SK-N-SH treated with all-trans-retinoic acid at 6 μM for 48 hours (cell line): ENCODE measurements around the gene CUL2.
"Not testable (repeated sequence)": the region's sequence is repeated elsewhere in the genome, so short reads cannot be mapped to it uniquely, and the experiment has no call there.

ENCODE experiments used
- ATAC-seq: fragments of 200-7000 bp; cut with Tn5 transposase; 3 replicates; pipeline ENCODE4 v1.9.1; 2020; ENCODE audit warnings: mild to moderate bottlenecking, moderate library complexity
- ARNTL ChIP-seq: fragments of 450-650 bp; formaldehyde crosslinking; IDR thresholded peaks from 2 replicates; pipeline ENCODE4 v1.5.0; 2020; ENCODE audit warnings: low read depth, mild to moderate bottlenecking, moderate library complexity, borderline replicate concordance
- BACH2 ChIP-seq: fragments of 250-450 bp; sonication (Bioruptor Pico); IDR thresholded peaks from 2 replicates; pipeline ENCODE4 v1.9.0; 2021; ENCODE audit warnings: mild to moderate bottlenecking, borderline replicate concordance
- CREB5 ChIP-seq: fragments of 250-450 bp; sonication (Bioruptor Pico); IDR thresholded peaks from 2 replicates; pipeline ENCODE4 v1.5.1; 2020; ENCODE audit warnings: low read depth, mild to moderate bottlenecking, moderate library complexity
- CSDC2 ChIP-seq: fragments of 250-450 bp; sonication (Bioruptor Pico); IDR thresholded peaks from 2 replicates; pipeline ENCODE4 v1.5.0; 2020; ENCODE audit warnings: mild to moderate bottlenecking, moderate library complexity
- ESRRG ChIP-seq: fragments of 250-450 bp; sonication (Bioruptor Pico); IDR thresholded peaks from 2 replicates; pipeline ENCODE4 v1.6.1; 2021; ENCODE audit warnings: mild to moderate bottlenecking
- GLIS3 ChIP-seq: fragments of 250-450 bp; sonication (Bioruptor Pico); IDR thresholded peaks from 2 replicates; pipeline ENCODE4 v1.5.0; 2020; ENCODE audit warnings: mild to moderate bottlenecking, moderate library complexity
- ISL1 ChIP-seq: fragments of 250-450 bp; sonication (Bioruptor Pico); IDR thresholded peaks from 2 replicates; pipeline ENCODE4 v2.1.2; 2022; ENCODE audit warnings: mild to moderate bottlenecking, moderate library complexity
- OSR1 ChIP-seq: fragments of 250-450 bp; sonication (Bioruptor Pico); IDR thresholded peaks from 2 replicates; pipeline ENCODE4 v1.8.0; 2022; ENCODE audit warnings: moderate library complexity, mild to moderate bottlenecking, inconsistent platforms
- PPARA ChIP-seq: fragments of 250-450 bp; sonication (Bioruptor Pico); IDR thresholded peaks from 2 replicates; pipeline ENCODE4 v1.5.0; 2020; ENCODE audit warnings: mild to moderate bottlenecking, borderline replicate concordance
- RARB ChIP-seq: fragments of 250-450 bp; sonication (Bioruptor Pico); IDR thresholded peaks from 2 replicates; pipeline ENCODE4 v1.8.0; 2021; ENCODE audit warnings: mild to moderate bottlenecking, moderate library complexity
- SNAI2 ChIP-seq: fragments of 250-450 bp; sonication (Bioruptor Pico); IDR thresholded peaks from 2 replicates; pipeline ENCODE4 v1.5.0; 2020; ENCODE audit warnings: mild to moderate bottlenecking, moderate library complexity
- TCF4 ChIP-seq: fragments of 250-450 bp; sonication (Bioruptor Pico); IDR thresholded peaks from 2 replicates; pipeline ENCODE4 v1.8.0; 2021; ENCODE audit warnings: mild to moderate bottlenecking, moderate library complexity, borderline replicate concordance
- TOX ChIP-seq: fragments of 250-450 bp; sonication (Bioruptor Pico); IDR thresholded peaks from 2 replicates; pipeline ENCODE4 v1.8.0; 2021; ENCODE audit warnings: mild to moderate bottlenecking, moderate library complexity, borderline replicate concordance
- ZFP30 ChIP-seq: fragments of 450-650 bp; formaldehyde crosslinking; IDR thresholded peaks from 2 replicates; pipeline ENCODE4 v1.5.0; 2022; ENCODE audit warnings: mild to moderate bottlenecking, moderate library complexity
- ZNF565 ChIP-seq: fragments of 450-650 bp; formaldehyde crosslinking; conservative IDR thresholded peaks from 2 replicates; pipeline ENCODE4 v1.5.0; 2020; ENCODE audit warnings: low read depth, mild to moderate bottlenecking, moderate library complexity
- ZNF70 ChIP-seq: fragments of 450-650 bp; formaldehyde crosslinking; IDR thresholded peaks from 2 replicates; pipeline ENCODE4 v1.5.0; 2020; ENCODE audit warnings: mild to moderate bottlenecking, moderate library complexity
- ZNF8 ChIP-seq: fragments of 450-650 bp; formaldehyde crosslinking; IDR thresholded peaks from 2 replicates; pipeline ENCODE4 v1.5.0; 2020; ENCODE audit warnings: mild to moderate bottlenecking, moderate library complexity
- TF ChIP-seq, protein P1 (sequence below): fragments of 250-450 bp; sonication (Bioruptor Pico); IDR thresholded peaks from 2 replicates; pipeline ENCODE4 v1.5.1; 2021; ENCODE audit warnings: mild to moderate bottlenecking, moderate library complexity
- TF ChIP-seq, protein P2 (sequence below): fragments of 250-450 bp; sonication (Bioruptor Pico); IDR thresholded peaks from 2 replicates; pipeline ENCODE4 v1.5.0; 2020; ENCODE audit warnings: mild to moderate bottlenecking, moderate library complexity
- TF ChIP-seq, protein P3 (sequence below): fragments of 250-450 bp; sonication (Bioruptor Pico); IDR thresholded peaks from 2 replicates; pipeline ENCODE4 v1.8.0; 2020; ENCODE audit warnings: mild to moderate bottlenecking, moderate library complexity, borderline replicate concordance

Gene CUL2

GRCh38 chr10:34994565-34995142, 95.5 kb downstream of the CUL2 start (continued):
- TF ChIP-seq, protein P1, sequence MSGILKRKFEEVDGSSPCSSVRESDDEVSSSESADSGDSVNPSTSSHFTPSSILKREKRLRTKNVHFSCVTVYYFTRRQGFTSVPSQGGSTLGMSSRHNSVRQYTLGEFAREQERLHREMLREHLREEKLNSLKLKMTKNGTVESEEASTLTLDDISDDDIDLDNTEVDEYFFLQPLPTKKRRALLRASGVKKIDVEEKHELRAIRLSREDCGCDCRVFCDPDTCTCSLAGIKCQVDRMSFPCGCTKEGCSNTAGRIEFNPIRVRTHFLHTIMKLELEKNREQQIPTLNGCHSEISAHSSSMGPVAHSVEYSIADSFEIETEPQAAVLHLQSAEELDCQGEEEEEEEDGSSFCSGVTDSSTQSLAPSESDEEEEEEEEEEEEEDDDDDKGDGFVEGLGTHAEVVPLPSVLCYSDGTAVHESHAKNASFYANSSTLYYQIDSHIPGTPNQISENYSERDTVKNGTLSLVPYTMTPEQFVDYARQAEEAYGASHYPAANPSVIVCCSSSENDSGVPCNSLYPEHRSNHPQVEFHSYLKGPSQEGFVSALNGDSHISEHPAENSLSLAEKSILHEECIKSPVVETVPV (CRISPR knock-in tag): no peak
- TF ChIP-seq GLIS3 (CRISPR knock-in tag) (no peak), TOX (CRISPR knock-in tag) (no peak), ZNF8 (CRISPR knock-in tag) (no peak), PPARA (no peak)
- TF ChIP-seq, all 23 proteins: peak for 0

DNA sequence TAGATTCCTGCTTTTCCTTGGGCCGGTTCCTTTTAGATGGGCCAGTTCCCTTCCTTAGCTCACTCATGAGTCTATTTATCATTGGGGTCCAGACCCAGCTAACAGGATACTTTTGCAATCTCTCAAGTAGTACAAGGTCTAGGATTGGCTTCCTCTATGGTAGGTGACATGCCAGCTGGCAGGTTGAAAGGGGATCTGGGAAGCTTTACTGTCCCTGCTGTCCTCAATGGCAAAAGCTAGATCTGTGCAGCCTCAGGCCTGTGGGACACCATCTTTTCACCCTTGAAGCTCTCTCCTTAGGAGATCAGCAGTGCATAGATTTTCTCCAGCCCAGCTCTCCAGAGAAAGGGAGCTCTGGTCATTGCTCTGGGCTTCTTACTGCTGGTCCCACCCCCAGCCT, 96.4 kb downstream of the CUL2 start:
- no peak for ATAC-seq
- TF ChIP-seq CREB5: no peak
- TF ChIP-seq ISL1 (CRISPR knock-in tag): no peak
- TF ChIP-seq RARB (CRISPR knock-in tag): no peak
- TF ChIP-seq, all 23 proteins: peak for 0

DNA sequence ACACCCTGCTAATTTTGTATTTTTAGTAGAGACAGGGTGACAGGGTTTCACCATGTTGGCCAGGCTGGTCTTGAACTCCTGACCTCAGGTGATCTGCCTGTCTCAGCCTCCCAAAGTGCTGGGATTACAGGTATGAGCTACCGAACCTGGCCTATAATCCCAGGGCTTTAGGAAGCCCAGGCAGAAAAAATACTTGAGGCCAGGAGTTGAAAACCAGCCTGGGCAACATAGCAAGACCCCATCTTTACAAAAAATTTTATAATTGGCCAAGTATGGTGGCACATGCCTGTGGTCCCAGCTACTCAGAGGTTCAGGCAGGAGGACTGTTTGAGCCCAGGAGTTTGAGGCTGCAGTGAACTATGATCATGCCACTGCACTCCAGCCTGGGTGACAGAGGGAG, 99.0 kb downstream of the CUL2 start:
- not testable (repeated sequence) for ATAC-seq

DNA sequence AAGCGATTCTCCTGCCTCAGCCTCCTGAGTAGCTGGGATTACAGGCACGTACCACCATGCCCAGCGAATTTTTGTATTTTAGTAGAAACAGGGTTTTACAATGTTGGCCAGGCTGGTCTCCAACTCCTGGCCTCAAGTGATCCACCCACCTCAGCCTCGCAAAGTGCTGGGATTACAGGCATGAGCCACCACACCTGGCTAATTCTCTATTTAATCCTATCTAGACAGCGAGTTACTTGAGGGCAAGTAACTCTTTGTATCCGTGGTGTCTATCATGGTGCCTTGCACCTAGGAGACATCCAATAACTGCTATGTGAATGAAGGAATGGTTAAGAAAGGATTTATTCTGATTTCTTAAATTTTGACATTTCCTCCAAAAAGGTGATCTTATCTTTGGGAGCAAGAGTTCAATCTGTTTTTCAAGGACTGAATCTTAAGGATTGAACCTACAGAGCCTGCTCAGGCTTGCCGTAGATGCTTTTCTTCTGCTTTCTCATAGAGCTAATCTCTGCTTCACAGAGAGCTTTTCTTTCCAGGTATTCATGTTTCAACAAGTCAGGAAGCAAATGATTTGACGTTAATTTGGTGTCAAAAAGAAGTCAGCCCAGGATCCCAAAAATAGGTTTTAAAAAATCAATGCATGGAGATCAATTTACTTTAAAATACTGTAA, 101.6 kb downstream of the CUL2 start:
- TF ChIP-seq ZFP30 (CRISPR knock-in tag) (no peak), ZNF8 (CRISPR knock-in tag) (no peak), ISL1 (CRISPR knock-in tag) (no peak), ZNF565 (CRISPR knock-in tag) (no peak), OSR1 (CRISPR knock-in tag) (no peak), BACH2 (CRISPR knock-in tag) (no peak), SNAI2 (no peak), RARB (CRISPR knock-in tag) (no peak), CREB5 (no peak), TOX (CRISPR knock-in tag) (no peak), ESRRG (no peak), ZNF70 (CRISPR knock-in tag) (no peak), TCF4 (no peak), CSDC2 (CRISPR knock-in tag) (no peak), ARNTL (CRISPR knock-in tag) (no peak), GLIS3 (CRISPR knock-in tag) (no peak)
- TF ChIP-seq, protein P2, sequence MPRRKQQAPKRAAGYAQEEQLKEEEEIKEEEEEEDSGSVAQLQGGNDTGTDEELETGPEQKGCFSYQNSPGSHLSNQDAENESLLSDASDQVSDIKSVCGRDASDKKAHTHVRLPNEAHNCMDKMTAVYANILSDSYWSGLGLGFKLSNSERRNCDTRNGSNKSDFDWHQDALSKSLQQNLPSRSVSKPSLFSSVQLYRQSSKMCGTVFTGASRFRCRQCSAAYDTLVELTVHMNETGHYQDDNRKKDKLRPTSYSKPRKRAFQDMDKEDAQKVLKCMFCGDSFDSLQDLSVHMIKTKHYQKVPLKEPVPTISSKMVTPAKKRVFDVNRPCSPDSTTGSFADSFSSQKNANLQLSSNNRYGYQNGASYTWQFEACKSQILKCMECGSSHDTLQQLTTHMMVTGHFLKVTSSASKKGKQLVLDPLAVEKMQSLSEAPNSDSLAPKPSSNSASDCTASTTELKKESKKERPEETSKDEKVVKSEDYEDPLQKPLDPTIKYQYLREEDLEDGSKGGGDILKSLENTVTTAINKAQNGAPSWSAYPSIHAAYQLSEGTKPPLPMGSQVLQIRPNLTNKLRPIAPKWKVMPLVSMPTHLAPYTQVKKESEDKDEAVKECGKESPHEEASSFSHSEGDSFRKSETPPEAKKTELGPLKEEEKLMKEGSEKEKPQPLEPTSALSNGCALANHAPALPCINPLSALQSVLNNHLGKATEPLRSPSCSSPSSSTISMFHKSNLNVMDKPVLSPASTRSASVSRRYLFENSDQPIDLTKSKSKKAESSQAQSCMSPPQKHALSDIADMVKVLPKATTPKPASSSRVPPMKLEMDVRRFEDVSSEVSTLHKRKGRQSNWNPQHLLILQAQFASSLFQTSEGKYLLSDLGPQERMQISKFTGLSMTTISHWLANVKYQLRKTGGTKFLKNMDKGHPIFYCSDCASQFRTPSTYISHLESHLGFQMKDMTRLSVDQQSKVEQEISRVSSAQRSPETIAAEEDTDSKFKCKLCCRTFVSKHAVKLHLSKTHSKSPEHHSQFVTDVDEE (CRISPR knock-in tag): no peak
- TF ChIP-seq, protein P1 (CRISPR knock-in tag): no peak
- TF ChIP-seq, protein P3, sequence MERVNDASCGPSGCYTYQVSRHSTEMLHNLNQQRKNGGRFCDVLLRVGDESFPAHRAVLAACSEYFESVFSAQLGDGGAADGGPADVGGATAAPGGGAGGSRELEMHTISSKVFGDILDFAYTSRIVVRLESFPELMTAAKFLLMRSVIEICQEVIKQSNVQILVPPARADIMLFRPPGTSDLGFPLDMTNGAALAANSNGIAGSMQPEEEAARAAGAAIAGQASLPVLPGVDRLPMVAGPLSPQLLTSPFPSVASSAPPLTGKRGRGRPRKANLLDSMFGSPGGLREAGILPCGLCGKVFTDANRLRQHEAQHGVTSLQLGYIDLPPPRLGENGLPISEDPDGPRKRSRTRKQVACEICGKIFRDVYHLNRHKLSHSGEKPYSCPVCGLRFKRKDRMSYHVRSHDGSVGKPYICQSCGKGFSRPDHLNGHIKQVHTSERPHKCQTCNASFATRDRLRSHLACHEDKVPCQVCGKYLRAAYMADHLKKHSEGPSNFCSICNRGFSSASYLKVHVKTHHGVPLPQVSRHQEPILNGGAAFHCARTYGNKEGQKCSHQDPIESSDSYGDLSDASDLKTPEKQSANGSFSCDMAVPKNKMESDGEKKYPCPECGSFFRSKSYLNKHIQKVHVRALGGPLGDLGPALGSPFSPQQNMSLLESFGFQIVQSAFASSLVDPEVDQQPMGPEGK (CRISPR knock-in tag): no peak
- no peak for ATAC-seq
